MM.1S (cell line): Measurements from ENCODE around the gene SPOP.

ENCODE experiments used
- EZH2 ChIP-seq: fragments of 300-600 bp; sonication (generic); optimal IDR thresholded peaks from 2 replicates; pipeline ENCODE3; 2017; ENCODE audit warnings: low read depth, mild to moderate bottlenecking, antibody characterized with exemption, low read length, mixed read lengths
- EZH2phosphoT487 ChIP-seq: fragments of 300-600 bp; sonication (generic); IDR thresholded peaks from 2 replicates; pipeline ENCODE4 v1.6.1; 2018; ENCODE audit warnings: antibody characterized with exemption, low read length
- TF ChIP-seq, protein P1 (sequence below): fragments of 300-600 bp; sonication (generic); IDR thresholded peaks from 2 replicates; pipeline ENCODE4 v1.5.1; 2016; ENCODE audit warnings: antibody characterized with exemption, low read length, mixed read lengths

DNA sequence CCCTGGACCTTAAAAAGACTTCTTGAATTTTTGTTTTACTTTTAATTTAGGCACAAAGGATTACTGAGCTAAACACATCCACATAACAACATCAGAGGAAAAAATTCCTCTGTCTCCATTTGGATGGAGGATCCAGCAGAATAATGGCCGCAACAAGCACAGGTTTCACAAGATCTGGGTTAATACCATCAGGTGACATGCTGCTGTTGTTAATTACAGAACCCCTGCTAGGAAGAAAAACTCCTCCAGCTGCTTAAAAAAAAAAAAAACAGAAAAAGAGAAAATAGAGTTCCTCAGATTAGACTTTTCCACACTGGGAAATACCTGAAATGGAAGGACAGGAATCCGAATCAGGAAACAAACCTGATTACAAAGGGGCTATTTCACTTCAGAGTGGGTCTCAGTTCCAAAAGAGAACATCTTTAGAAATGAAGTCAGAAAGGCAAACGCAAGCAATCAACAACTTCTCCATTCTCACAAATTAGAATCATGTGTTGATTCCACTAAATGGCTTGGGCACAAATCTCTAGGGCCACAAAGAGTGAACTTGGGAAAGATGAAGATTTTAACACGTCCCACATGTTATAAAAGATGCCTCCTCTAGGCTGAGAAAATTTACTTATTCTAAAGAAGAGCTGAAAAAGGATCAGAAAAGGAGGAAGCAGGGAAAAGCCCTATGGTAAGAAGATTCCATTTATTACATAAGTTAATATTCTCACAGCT lies 44.0 kb downstream of the SPOP start:
- TF ChIP-seq, protein P1, sequence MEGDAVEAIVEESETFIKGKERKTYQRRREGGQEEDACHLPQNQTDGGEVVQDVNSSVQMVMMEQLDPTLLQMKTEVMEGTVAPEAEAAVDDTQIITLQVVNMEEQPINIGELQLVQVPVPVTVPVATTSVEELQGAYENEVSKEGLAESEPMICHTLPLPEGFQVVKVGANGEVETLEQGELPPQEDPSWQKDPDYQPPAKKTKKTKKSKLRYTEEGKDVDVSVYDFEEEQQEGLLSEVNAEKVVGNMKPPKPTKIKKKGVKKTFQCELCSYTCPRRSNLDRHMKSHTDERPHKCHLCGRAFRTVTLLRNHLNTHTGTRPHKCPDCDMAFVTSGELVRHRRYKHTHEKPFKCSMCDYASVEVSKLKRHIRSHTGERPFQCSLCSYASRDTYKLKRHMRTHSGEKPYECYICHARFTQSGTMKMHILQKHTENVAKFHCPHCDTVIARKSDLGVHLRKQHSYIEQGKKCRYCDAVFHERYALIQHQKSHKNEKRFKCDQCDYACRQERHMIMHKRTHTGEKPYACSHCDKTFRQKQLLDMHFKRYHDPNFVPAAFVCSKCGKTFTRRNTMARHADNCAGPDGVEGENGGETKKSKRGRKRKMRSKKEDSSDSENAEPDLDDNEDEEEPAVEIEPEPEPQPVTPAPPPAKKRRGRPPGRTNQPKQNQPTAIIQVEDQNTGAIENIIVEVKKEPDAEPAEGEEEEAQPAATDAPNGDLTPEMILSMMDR = no peak
- TF ChIP-seq EZH2phosphoT487 (no peak), EZH2 (no peak)
